Tibial nerve (tissue), 3 donors: Measurements from ENCODE around the gene BCAR3.

Experiments used
- CTCF ChIP-seq, 5 experiments: fragments of 200-600 bp in 3 of 5; fragments of 450-650 bp in 2 of 5; sonication (generic) in 3 of 5; IDR thresholded peaks; one replicate each; pipeline ENCODE4 v1.5.1; 2016 to 2019; ENCODE audit warnings: antibody characterized with exemption in 5 of 5, mild to moderate bottlenecking in 3 of 5, moderate library complexity in 2 of 5
- POLR2A ChIP-seq, 2 donors: fragments of 450-650 bp; IDR thresholded peaks; one replicate each; pipeline ENCODE4 v1.6.1; 2017; ENCODE audit warnings: antibody characterized with exemption in 2 of 2, mild to moderate bottlenecking in 2 of 2, moderate library complexity in 2 of 2

GRCh38 chr1:93575621-93576284 lies 105.9 kb downstream of the BCAR3 start:
- TF ChIP-seq CTCF (IDR thresholded peaks at IDR 0.05) (no peak), POLR2A (IDR thresholded peaks at IDR 0.05) (no peak)
